HG03342 (cell line): ENCODE results near the gene LGR6.
"Not testable (repeated sequence)": the region's sequence is repeated elsewhere in the genome, so short reads cannot be mapped to it uniquely, and the experiment has no call there.

Experiments
- ATAC-seq: cut with Tn5 transposase; IDR thresholded peaks from one replicate; pipeline ENCODE4 v1.9.1; 2021; ENCODE audit warnings: mild to moderate bottlenecking, moderate library complexity; ENCODE audit not compliant: unreplicated experiment

LGR6 gene

DNA sequence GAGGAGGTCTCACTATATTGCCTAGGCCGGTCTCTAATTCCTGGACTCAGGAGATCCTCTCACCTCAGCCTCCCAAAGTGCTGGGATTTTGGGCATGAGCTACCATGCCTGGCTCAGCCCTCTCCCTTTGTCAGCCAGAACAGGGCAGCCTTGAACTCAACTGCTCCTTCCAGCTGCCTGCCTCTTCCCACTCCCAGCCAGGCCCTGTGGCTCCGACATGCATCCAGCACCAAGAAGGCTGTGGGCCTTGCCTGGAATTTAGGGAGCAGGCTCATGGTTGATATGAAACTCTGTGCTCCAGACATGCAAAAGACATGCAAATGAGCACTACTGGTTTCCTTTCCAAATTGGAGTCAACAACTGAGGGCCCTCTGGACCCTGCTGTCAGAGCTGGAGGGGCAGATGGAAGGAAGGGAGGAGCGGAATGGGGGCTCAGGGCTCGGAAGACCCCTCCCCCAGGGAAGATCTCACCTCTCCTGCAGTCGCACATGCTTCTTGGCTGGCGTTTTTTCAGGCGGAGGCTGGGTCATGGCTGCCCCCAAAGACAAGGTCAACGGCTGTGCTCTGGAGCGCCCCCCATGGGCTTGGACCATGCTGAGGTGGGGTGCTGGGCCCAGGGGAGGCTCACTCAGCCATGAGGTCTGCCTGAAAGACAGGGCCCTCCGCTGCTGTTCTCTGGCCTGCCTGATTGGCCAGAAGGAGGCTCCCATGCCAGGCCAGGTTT, 34.6 kb upstream of the LGR6 start:
- ATAC-seq = no peak

DNA sequence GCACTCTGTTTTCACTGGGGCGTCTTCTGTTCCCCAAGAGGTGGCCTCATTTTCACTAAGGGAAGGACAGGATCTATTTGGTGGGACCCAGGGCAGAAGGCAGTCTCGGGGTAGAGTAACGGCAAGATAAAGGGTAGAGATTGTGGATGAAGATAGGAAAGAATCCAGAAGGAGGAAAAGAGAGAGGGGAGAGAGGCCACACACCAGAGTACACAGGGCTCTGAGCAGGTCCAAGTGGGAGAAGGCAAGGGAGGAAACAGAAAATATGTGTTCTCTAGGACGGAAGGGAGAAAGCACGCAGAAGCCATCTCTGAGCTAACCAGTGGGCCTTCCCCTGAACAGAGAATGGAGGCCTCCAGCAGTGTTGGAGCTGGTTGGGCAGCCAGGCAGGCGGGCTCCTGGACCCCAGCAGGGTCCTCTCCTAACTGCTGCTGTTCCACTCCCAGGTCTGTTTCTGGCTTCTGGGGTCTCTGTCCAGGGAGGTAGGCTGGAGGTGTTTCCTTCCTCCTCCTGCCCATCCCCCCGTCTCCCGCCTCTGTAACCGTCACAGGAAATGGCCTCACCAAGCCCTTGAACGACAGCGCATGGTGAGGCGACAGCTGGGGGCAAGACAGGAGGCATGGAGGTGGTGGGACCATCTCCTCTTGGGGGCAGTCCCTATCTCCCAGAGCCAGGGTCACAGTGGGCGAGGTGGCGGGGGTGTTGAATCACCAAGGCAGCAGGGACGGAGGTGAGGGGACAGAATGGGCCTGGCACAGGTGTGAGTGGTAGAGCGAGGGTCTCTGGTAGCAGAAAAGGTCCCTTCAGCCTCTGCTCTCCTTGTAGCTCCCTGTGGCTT, 33.8 kb upstream of the LGR6 start:
- no peak for ATAC-seq

DNA sequence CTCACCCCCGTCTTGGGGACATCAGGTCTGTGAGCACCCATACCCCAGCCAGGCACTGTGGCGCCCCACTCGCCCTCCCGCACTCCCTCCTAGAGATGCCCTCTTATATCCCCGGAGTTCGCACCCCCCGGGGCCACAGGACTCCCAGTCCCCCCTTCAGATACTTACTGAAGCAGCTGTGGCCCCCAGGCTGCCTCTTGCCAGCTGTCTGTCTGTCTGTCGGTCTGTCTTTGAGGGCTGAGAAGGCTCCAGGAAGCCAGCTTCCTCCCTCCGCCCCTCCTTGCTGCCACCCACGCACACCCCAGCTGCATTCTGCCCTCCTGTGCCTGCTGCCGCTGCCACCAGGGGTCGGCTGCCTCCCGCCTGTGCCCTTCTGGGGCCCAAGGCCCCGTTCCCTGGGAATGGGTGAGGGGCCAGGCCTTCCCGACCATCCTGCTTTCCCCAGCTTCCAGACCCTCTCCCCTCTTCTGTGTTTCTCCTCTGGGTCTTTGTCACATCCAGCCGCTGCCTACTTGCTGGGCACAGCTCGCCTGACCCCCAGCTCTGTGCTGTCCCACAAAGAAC, 33.1 kb upstream of the LGR6 start, which contains the start of gene PTPN7:
Gene PTPN7 (minus strand): TSS at position 226 of the 564 bp plus-strand sequence. CDS start 1,200 bp downstream, outside the sequence.
- no peak for ATAC-seq

DNA sequence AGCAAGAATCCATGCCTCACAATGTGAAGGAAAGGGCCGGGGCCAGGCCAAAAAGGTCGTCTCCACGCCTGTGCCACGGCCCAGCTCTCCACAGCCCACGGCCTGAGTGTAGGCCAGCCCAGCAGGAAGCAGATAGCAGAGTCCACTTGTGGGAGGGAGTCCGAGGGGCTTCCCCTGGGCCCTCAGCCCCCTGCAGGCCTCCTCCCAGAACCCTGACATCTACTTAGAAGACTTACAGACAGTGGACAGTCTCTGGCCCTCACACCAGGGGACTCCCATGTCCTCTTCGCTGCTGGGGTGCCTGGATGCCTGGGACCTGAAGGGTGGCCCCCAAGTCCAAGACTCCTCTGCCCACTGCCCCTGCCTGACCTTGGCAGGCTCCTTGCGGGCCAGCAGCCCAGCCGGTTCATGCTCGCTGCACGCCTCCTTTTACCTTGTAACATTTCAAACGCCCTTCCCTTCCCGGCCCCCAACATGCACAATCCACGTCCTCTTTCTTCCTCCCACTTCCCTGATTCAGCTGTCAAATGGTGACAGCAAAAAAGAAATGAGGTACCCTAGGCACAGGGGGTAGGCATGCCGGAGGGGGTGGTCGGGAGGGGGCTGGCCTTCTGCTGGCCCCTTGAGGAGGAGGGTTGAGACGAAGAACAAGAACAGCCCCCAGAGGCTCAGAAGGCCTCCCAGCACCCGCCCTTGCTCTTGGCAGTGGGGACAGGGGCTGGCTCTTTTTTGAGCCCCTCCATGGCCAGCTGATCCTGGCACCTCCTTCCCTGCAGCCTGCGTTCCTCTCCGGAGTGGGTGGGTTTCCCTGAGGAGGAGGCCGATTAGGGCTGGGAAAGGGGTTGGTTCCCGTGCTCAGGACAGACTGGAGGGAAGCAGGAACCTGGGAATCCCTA, 32.2 kb upstream of the LGR6 start:
- no peak for ATAC-seq

DNA sequence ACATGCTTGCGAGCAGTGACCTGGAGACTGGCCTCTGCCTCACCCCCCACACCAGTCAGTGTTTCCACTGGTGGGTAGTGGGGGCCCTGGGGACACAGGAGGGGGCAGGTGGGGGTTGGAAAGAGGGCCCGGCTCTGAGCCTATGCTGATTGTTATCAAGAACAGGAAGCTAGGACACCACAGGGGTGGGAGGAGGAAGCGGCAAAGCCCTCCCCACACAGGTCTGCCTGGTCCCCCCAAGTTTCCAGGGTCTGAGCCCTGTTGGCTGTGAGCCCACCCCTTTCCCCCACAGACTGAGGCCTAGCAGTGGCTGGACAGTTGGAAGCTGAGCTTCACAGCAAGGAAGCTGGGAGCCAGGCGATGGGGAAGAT, 31.6 kb upstream of the LGR6 start:
- peak; percentile 34 for ATAC-seq

DNA sequence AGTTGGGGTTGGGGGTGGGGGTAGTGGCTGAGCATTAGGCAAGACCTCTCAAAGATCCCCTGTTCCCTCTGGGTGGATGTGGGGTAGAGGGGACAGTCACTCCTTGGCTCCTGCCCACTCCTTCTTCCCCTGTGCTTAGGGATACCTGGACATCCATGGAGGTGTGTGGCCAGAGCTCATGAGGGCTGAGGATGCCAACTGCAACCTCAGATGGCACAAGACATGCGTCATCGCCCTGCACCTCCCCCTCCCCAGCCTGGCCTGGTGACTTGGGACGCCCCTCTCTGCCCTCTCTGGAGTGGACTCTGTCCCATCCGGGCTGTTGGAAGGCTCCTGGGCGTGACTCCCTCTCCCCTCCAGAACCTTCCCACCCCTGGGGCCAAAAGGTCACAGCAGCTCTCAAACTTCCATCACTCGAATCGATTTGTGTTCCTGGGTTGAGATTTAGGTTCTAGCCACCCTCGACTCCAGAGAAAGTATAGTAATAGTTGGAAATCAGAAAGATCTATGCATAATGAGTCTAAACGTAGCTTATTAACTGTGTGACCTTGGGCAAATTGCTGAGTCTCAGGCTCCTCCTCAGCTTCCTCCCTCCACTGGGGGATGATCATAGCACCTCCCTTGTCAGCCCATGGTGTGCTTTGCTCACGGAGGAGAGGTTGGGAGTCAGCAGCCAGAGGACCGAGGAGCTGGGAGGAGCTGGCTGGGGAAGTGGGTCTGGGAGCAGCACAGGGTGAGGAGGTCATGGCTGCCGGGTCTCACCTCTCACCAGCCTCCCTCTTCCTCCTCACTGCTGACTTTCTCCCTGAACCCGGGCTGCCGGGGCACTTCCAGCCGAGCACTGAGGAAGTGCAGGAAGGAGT, 30.9 kb upstream of the LGR6 start:
- no peak for ATAC-seq

DNA sequence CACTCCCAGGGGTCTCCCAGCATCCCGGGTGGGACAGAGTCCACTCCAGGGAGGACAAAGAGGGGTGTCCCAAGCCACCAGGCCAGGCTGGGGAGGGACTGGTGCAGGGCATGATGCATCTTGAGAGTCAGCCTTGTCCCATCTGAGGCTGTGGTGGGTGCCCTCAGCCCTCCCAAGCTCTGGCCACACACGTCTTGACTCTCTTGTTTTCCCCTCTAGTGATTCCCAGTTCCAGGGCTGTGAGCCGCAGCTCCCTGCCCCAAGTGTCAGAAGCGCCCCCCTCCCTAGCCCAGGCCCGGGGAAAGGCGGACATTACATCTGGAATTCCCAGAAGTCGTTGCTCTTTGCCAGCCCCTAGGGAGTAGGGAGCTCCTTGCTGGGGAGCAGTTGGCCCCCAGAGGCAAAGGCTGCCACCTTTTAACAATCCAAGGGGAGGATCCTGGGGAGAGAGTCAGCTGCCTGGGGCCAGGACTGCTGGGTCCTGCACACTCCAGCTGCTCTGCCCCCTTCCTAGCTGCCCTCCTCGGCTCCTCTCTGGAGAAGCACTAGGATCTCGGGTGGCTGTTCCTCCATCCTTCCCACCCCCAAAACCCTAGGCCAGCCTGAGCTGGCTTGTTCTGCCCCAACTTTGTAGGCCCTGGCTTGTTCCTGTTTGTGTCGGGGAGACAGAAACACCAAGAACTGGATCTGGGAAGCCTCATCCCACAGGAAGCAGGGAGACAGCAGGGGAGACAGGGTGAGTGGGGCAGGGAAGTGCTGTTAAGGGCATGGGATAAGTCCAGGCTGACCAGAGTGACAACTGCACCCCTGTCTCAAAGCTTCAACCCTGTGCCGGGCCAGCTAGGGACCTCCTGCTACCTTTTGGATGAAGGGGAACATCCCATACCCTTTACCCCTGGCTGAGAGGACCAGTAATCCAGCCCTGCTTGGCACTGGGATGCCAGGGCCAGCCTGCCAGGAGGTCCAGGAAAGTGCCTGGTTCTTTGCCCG, 30.0 kb upstream of the LGR6 start:
- ATAC-seq = no peak

DNA sequence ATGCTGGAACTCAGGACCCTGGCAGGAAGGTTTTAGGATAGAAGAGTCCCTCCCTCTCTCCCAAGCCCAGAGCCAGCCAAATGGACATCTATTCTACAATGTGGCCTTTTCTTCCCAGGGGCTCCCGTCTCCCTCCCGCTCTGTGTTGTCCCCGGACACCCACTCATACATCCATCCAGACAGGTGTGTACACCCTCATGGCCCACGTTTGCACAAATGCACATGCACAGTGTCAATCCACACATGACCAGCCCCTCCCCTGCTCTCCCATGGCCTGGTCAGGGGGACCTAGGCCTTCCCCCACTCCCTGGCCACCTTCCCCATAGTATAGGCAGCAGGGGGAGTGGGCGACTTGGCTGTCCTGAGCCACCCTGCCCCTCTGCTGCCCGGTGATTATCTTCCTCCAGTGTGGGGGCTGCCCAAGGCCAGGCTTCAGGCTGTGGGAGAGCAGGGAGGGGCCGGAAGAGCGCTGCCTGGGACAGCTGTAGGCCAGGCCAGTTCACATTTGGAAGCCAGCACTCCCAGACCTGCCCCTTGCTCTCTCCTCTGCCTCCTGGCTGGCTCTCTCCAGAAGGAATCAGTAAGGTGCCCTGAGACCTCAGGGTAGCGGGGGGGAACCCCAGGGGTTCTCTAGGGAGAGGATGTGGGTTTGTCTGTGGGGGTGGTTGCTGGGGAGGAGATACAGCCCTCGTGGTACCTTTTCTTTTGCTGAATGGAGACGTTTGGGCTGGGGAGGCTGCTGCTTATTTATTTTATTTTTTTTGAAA, 29.1 kb upstream of the LGR6 start:
- ATAC-seq = peak; percentile 52

DNA sequence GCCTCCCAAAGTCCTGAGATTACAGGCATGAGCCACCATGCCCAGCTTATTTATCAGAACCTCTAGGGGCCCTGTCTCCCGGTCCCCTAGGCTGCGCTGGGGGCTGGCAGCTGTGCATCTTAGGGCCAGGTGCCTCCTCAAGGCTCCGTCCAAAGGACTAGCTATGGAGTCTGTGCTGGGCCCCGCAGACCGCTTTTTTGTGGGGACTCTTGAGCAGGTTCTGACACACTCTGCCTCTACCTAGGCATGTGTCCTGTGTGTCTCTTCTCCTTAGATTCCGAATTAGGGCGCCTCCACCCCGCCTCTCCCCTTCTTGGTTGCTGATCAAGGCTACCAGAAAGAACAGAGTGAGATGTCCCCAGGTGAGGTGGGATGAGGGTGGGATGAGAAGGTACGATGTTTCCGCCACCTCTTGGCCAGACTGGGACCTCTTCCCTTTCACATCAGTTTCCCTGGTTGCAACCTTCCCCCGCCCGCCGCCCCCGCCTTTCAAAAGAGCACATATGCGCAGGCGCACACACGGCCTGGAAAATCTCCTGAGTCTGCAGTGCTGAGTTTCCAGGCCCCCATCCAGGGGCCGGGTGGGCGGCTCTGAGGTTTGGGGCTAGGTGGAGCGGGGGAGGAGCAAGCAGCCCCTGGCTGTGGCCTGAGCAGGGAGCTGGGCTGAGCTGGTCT, 28.2 kb upstream of the LGR6 start:
- ATAC-seq = no peak

DNA sequence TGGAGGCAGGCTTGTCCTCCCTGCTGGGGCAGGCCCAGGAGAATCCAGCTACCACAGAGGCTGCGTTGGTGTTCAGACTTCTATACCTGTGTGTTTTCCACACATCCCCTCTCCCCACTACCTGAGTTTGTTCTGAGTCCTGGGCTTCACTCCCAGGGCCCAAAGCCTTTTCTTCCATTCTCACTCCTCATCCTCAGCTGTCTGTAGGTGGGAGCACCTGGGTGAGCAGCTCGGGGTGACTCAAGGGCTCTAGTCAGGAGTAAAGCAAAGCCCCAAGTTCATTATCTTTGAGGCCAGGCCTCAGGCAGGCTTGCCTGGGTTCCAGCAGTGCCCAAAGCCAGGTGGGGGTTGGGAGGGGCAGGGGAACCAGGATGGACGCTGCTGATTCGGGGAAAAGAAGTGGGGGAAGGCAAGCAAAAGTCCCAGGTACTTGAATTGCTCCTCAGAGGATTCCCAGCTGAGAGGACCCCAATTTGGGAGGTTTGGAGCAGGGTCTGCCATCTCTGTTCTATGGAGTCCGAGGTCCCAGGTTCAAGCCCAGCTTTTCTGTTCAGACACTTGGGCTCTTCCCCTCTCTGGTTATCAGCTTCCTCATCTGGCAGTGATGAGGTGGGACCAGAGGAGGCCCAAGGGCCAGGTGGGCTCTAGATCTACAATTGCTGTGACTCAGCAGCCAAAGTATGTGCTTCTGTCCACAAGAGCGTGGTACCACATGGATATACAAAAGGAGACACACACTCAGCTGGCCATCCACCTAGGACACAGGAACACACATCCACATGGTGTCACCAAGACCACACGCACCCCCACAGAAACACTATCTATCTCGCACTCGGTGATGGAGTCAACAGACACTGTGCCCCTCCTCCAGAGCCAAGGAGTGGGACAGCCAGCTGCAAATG, 27.4 kb upstream of the LGR6 start:
- ATAC-seq = no peak

DNA sequence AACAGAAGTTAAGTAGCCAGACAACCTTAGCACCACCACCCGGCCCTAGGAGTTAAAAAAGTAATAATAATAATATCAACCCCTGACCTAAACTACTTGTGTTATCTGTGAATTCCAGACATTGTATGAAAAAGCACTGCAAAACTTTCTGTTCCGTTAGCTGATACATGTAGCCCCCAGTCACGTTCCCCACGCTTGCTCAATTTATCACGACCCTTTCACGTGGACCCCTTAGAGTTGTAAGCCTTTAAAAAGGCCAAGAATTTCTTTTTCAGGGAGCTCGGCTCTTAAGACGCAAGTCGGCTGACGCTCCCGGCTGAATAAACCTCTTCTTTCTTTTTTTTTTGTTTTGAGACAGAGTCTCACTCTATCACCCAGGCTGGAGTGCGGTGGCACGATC, 26.5 kb upstream of the LGR6 start:
- not testable (repeated sequence) for ATAC-seq

DNA sequence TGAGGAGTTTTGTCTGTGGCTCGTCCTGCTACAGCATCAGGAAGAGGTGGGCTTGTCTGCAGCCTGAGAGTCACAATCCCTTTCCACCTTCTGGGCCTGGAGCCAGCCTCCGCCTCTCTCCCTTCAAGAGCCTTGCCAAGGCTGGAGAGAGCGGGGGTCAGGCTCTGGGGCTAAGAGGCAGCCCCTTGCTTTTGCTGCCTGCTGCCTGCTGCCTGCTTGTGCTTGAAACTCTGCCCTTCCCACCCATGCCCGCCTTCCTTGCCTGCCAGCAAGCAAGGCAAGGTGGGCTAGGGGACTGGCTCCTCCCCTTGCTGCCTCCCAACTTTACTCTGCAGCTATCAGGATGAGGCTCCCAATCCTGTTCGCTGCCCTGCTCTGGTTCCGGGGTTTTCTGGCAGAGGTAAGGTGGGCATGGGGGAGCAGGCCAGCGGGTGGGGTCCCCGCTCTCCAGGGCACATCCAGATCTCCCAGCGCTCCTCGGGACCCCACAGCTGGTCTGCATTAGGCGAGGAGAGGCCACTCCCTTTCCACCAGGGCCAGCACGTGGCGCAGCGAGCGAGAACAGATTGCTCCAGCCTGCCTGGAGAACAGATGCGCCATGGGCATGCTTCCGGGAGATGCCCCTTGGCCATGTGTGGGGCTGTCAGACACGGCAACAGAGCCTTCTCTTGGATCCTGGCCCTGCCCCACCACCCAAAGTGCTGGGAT, 25.7 kb upstream of the LGR6 start:
- ATAC-seq = no peak

DNA sequence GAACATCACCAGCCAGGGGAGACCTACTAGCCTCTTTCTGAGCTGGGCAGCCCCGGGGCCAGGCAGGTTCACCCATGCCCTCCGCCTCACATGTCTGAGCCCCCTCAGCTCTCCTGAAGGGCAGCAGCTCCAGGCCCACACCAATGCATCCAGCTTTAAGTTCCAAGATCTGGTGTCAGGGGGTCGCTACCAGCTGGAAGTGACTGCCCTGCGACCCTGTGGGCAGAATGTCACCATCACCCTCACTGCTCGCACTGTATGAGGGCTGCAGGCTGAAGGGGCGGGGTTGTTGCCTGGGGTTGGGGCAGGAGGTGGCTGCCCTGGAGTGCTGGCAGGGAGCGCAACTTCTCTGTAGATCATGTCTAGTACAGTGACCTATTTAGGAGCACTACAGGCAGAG, 24.7 kb upstream of the LGR6 start:
- ATAC-seq = no peak

DNA sequence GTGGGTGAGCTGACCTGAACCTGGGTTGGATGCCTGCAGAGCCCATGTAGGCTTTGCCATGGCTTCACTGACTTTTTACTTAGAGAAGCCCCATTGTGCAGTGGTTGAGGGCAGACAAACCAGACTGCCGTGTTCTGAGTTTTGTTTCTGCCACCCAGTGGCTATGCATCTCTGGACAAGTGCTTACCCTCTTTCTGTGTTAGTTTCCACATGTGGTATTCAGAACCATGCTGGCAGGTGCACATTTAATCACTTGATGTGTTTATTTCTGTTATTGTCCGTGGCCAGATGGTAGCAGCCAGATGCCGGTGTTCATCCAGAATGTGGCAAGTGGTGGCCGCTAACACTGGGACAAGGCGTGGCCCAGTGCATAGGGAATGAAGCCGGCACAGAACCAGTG, 22.9 kb upstream of the LGR6 start:
- ATAC-seq = no peak

DNA sequence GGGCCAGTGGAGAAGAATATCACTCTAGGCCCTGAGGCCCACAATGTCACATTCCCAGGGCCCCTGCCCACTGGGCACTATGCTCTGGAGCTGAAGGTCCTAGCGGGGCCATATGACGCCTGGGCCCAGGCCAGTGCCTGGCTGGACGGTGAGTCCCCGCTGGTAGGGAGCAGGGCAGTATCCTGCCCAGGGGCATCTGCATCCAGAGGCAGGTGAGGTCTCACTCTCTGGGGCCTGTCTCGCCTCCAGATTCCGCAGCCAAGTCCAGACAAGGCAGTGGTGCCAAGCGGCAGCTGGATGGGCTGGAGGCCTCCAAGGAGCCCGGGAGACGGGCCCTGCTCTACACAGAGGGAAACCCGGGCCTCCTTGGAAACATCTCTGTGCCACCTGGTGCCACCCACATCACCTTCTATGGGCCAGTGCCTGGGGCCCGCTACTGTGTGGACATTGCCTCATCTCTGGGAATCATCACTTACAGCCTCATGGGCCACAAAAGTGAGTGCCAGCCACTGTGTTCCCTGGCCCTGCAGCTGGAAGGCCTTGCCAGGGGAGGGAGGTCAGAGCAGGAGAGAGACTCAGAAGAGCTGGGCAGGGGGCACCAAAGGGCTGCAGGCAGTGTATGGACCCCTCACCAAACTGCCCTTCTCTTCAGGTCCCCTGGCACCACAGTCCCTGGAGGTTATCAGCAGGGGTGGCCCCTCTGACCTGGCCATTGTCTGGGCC, 22.1 kb upstream of the LGR6 start:
- no peak for ATAC-seq
